Keratinocyte (primary cell): ENCODE measurements around the gene EID3. TPM values are rescaled to one million over a fixed set of nuclear protein-coding genes. Genes with fewer than 3 reads are reported as not detected.

Experiments used
- DNase-seq: peaks from one replicate; pipeline ENCODE4 v3.0.0-alpha.2; 2011; ENCODE audit warnings: low read depth, missing footprints, low spot score
- FAIRE-seq: peaks from 2 replicates; lab custom pipeline; 2011; peaks lifted over from hg19 to GRCh38; lab: Jason Lieb, UNC
- H2AFZ ChIP-seq: 2 replicates; pipeline ENCODE4 v1.6.0; 2012; ENCODE audit warnings: low read length, control low read depth, inconsistent platforms; ENCODE audit not compliant: control insufficient read depth
- H3K27ac ChIP-seq: 2 replicates; pipeline ENCODE4 v1.5.1; 2011; ENCODE audit warnings: low read length; ENCODE audit not compliant: control insufficient read depth, insufficient read depth
- H3K27me3 ChIP-seq: 3 replicates; pipeline ENCODE4 v1.6.0; 2011; ENCODE audit warnings: low read length; ENCODE audit not compliant: control insufficient read depth, insufficient read depth; ENCODE audit errors: extremely low read depth
- H3K36me3 ChIP-seq, 2 experiments: 2 replicates in 1 of 2; 3 replicates in 1 of 2; pipeline ENCODE4 v1.5.1; 2011; ENCODE audit warnings: low read length in 2 of 2, mild to moderate bottlenecking in 1 of 2; ENCODE audit not compliant: control insufficient read depth in 2 of 2, insufficient read depth in 2 of 2; ENCODE audit errors: extremely low read depth in 1 of 2
- H3K4me1 ChIP-seq: 3 replicates; pipeline ENCODE4 v1.5.1; 2011; ENCODE audit warnings: low read length; ENCODE audit not compliant: control insufficient read depth, insufficient read depth; ENCODE audit errors: extremely low read depth
- H3K4me2 ChIP-seq: 3 replicates; pipeline ENCODE4 v1.6.0; 2011; ENCODE audit warnings: low read depth, low read length; ENCODE audit not compliant: control insufficient read depth, insufficient read depth; ENCODE audit errors: extremely low read depth
- H3K4me3 ChIP-seq, 3 experiments: fragments of 200-600 bp in 1 of 3; sonication (generic) in 1 of 3; 2 replicates in 2 of 3; 3 replicates in 1 of 3; pipeline ENCODE4 v1.5.1; 2011 to 2016; ENCODE audit warnings: low read length in 3 of 3, mild to moderate bottlenecking in 3 of 3, control low read depth in 2 of 3, inconsistent platforms in 1 of 3, low read depth in 1 of 3, mixed read lengths in 1 of 3, mixed run types in 1 of 3, moderate library complexity in 1 of 3; ENCODE audit not compliant: control insufficient read depth in 2 of 3, insufficient read depth in 2 of 3; ENCODE audit errors: extremely low read depth in 1 of 3
- H3K79me2 ChIP-seq: 2 replicates; pipeline ENCODE4 v1.6.0; 2012; ENCODE audit warnings: low read length; ENCODE audit not compliant: control insufficient read depth, insufficient read depth
- H3K9ac ChIP-seq: 3 replicates; pipeline ENCODE4 v1.6.0; 2011; ENCODE audit warnings: low read length; ENCODE audit not compliant: control insufficient read depth, insufficient read depth; ENCODE audit errors: extremely low read depth
- H3K9me1 ChIP-seq: 3 replicates; pipeline ENCODE4 v1.6.0; 2011; ENCODE audit warnings: low read length; ENCODE audit not compliant: control insufficient read depth, insufficient read depth; ENCODE audit errors: extremely low read depth
- H3K9me3 ChIP-seq: 2 replicates; pipeline ENCODE4 v1.5.1; 2012; ENCODE audit warnings: low read depth, low read length; ENCODE audit not compliant: control insufficient read depth
- H4K20me1 ChIP-seq: 3 replicates; pipeline ENCODE4 v1.6.0; 2011; ENCODE audit warnings: low read length; ENCODE audit not compliant: control insufficient read depth, insufficient read depth; ENCODE audit errors: extremely low read depth
- CTCF ChIP-seq, 3 experiments: IDR thresholded peaks in 1 of 3; conservative IDR thresholded peaks in 1 of 3; optimal IDR thresholded peaks in 1 of 3; 2 replicates in 2 of 3; 3 replicates in 1 of 3; pipeline versions ENCODE3 to v1.5.1; 2011; ENCODE audit warnings: low read length in 3 of 3, mild to moderate bottlenecking in 3 of 3, moderate library complexity in 2 of 3, control low read depth in 1 of 3, inconsistent platforms in 1 of 3; ENCODE audit not compliant: insufficient read depth in 2 of 3; ENCODE audit errors: extremely low read depth in 1 of 3
- EZH2 ChIP-seq: IDR thresholded peaks from one replicate; pipeline ENCODE4 v1.6.1; 2012; ENCODE audit warnings: inconsistent platforms, mild to moderate bottlenecking, low read length, moderate library complexity
- dilution Hi-C: fragments of 300-500 bp; cut with MboI; formaldehyde crosslinking; loops from one replicate; pipeline ENCODE4 v1.7.0; 2020; ENCODE audit warnings: low sequenced_read_pairs; ENCODE audit not compliant: extremely low pct_ligation_motif_present
- polyA plus RNA-seq, 5 experiments: library from polyadenylated mRNA; depleted of rRNA in 3 of 5; stranded (reverse) in 3 of 5; stranded (forward) in 1 of 5; unstranded in 1 of 5; fragments of >200 nt; gene quantifications; 1 replicate in 1 of 5; 2 replicates in 3 of 5; 3 replicates in 1 of 5; pipeline versions ENCODE4 v1.2.1 to v1.2.3, GENCODE V29; 2011 to 2012; ENCODE audit warnings: missing spikeins in 2 of 5, low read depth in 1 of 5, low replicate concordance in 1 of 5

EID3 gene
- polyA plus RNA-seq, 1 donor (not counting 4 experiments of a cell fraction or from before 2014, with no cell fraction given) = 1.8 TPM

DNA sequence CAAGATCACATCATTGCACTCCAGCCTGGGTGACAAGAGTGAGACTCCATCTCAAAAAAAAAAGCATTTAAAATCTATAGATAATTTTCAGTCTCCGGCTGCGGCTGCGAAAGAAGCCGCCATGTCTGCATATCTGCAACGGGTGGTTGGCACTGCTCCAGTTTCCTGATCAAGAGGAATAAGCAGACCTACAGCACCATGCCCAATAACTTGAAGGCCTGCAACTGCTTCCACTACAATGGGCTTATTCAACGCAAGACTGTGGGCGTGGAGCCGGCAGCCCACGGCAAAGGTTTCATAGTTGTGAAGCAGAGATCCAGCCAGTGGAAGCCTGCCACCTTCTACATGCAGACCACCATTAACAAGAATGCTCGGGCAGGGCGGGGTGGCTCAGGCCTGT lies 30.6 kb upstream of the EID3 start:
- no peak overlapping the region for H2AFZ ChIP-seq
- no peak for DNase-seq
- dilution Hi-C loops = no loop called here

GRCh38 chr12:104273503-104273902 lies 30.0 kb upstream of the EID3 start:
- dilution Hi-C loops = no loop called here
- Histone ChIP-seq H3K4me1 (peaks cover 31% of the 10 kb centered on the region), H3K27ac (no peak overlapping the region), H4K20me1 (no peaks in the 10 kb centered on the region), H3K9ac (no peak overlapping the region), H3K36me3 (no peaks in the 10 kb centered on the region), H3K9me3 (no peaks in the 10 kb centered on the region), H3K27me3 (no peaks in the 10 kb centered on the region), H3K4me2 (no peak overlapping the region), H2AFZ (no peak overlapping the region), H3K4me3 (no peak overlapping the region), H3K79me2 (no peaks in the 10 kb centered on the region), H3K9me1 (no peaks in the 10 kb centered on the region)
- DNase-seq (no peak), FAIRE-seq (no peak)
- TF ChIP-seq EZH2 (no peak), CTCF (optimal IDR thresholded peaks at IDR 0.05 in 1 of 3, IDR thresholded peaks at IDR 0.05 in 1 of 3, conservative IDR thresholded peaks at IDR 0.05 in 1 of 3; ENCODE audit: extremely low read depth in 1 of 3, insufficient read depth in 2 of 3, low read length in 3 of 3) (no peak)

More for the DNA sequence above, 30.6 kb upstream of the EID3 start:
- Histone ChIP-seq H3K27me3 (no peaks in the 10 kb centered on the region), H3K36me3 (no peaks in the 10 kb centered on the region), H3K4me1 (peaks cover 31% of the 10 kb centered on the region), H3K9ac (no peak overlapping the region), H3K4me3 (no peak overlapping the region), H3K4me2 (no peak overlapping the region), H3K27ac (no peak overlapping the region), H3K79me2 (no peaks in the 10 kb centered on the region), H3K9me1 (no peaks in the 10 kb centered on the region), H3K9me3 (no peaks in the 10 kb centered on the region), H4K20me1 (no peaks in the 10 kb centered on the region)
- no peak for TF ChIP-seq EZH2
- no peak for TF ChIP-seq CTCF (optimal IDR thresholded peaks at IDR 0.05 in 1 of 3, IDR thresholded peaks at IDR 0.05 in 1 of 3, conservative IDR thresholded peaks at IDR 0.05 in 1 of 3; ENCODE audit: extremely low read depth in 1 of 3, insufficient read depth in 2 of 3, low read length in 3 of 3)
- no peak for FAIRE-seq
